ENCODE results near the gene ASB2.

GRCh38 chr14:93974299-93974698 is 2.1 kb downstream of the ASB2 start:
- no peak for TF ChIP-seq CTCF (IDR thresholded peaks at IDR 0.05; ENCODE audit: insufficient read depth, low read length)
- TF ChIP-seq POLR2AphosphoS5 (IDR thresholded peaks at IDR 0.05; ENCODE audit: low read depth): no peak

Measured in HL-60 (cell line).